ENCODE results near the gene CENPP. TPM values are rescaled to one million over a fixed set of nuclear protein-coding genes. Genes with fewer than 3 reads are reported as not detected.

The CENPP gene
- total RNA-seq, 4 donors from 2014 or later, result 0.98 to 7.9 (median 5.4) TPM

DNA sequence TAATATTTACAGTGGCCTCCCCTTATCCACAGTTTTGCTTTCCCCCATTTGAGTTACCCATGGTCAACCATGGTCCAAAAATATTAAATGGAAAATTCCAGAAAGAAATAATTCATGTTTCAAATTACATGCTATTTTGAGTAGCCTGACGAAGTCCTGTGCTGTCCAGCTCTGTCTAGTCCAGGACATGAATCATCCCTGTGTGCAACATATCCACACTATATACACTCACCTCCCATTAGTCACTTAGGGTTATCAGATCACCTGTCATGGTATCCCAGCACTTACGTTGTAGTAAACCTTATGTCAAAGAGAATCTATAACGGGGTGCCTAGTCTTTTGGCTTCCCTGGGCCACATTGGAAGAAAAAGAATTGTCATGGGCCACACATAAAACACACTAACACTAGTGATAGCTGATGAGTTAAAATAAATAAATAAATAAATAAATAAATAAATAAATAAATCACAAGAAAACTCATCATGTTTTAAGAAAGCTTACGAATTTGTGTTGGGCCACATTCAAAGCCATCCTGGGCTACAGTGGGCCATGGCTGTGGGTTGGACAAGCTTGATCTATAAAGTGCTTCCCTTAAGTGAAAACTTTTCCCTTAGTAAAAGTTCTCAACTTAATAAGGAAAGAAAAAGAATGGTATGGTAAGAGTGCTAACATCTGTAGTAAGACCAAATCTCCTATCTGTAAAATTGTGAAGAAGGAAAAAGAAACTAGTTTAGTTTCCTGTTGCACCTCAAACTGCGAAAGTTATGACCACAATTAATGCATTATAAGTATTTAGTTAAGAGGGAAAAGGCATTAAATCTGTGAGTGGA, 114.4 kb downstream of the CENPP start:
- TF ChIP-seq, protein P1, sequence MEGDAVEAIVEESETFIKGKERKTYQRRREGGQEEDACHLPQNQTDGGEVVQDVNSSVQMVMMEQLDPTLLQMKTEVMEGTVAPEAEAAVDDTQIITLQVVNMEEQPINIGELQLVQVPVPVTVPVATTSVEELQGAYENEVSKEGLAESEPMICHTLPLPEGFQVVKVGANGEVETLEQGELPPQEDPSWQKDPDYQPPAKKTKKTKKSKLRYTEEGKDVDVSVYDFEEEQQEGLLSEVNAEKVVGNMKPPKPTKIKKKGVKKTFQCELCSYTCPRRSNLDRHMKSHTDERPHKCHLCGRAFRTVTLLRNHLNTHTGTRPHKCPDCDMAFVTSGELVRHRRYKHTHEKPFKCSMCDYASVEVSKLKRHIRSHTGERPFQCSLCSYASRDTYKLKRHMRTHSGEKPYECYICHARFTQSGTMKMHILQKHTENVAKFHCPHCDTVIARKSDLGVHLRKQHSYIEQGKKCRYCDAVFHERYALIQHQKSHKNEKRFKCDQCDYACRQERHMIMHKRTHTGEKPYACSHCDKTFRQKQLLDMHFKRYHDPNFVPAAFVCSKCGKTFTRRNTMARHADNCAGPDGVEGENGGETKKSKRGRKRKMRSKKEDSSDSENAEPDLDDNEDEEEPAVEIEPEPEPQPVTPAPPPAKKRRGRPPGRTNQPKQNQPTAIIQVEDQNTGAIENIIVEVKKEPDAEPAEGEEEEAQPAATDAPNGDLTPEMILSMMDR (IDR thresholded peaks at IDR 0.05; ENCODE audit: low read depth), result no peak

DNA sequence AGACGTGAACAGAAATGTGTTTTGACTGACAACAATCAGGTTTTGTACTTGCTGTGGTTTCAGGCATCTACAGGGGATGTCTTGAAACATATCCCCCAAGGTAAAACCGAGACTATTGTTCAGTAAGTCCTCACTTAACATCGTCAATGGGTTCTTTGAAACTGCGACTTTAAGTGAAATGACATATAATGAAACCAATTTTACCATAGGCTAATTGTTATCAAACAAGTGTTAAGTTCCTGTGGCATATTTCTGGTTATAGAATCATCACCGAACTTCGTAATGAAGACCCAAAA, 114.9 kb downstream of the CENPP start:
- TF ChIP-seq, protein P1 (IDR thresholded peaks at IDR 0.05; ENCODE audit: low read depth), result no peak

DNA sequence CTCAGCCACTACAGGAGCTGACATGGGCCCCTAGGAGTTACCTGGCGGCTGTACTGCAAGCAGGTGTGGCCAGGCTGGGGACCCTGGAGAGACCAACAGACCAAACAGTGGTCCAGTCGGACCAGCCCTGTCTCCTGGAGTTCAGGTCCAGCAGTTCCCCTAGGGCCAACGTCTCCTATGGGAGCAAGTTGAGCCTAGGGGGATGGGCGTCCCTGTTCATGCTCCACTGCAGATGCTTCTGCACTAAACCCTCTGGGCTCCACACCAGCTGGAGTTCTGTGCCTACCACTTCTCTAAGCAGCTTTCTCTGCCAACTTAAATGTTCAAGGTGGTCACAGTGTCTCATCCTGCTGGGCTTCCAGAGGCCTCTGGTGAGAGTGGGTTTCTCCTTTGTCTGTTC, 119.1 kb downstream of the CENPP start:
- TF ChIP-seq, protein P1 (IDR thresholded peaks at IDR 0.05; ENCODE audit: low read depth), result no peak

DNA sequence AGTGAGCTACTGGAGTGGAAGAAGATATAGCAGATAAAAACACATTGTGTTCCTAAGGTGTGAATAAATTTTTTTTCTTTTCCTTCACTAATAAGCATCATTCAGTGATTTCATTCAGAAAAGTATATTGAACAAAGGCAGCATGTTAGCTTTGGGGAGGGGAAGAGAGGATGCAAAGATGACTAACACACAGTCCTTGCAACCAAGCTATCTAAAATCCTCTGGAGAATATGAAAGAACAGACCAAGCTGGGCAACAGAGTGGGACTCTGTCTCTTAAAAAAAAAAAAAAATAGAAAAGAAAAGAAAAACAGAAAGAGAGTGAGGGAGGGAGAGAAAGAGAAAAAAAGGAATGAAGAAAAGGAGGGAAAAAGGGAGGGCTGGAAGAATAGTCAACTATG, 120.8 kb downstream of the CENPP start:
- TF ChIP-seq, protein P1 (IDR thresholded peaks at IDR 0.05; ENCODE audit: low read depth), result no peak

DNA sequence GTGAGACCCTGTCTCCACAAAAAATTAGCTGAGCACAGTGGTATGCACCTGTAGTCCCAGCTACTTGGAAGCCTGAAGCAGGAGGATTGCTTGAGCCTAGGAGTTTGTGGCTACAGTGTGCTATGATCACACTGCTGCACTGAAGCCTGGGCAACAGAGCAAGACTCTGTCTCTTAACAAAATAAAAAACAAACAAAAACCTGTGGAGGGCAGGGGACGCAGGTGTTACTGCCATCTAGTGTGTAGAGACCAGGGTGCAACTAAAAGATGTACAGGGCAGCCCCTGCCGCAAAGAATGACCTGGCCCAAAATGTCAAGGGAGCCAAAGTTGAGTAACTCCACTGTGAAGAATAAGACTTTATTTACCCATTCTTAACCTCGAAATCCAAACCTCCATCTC, 129.5 kb downstream of the CENPP start:
- TF ChIP-seq, protein P1 (IDR thresholded peaks at IDR 0.05; ENCODE audit: low read depth), result no peak

DNA sequence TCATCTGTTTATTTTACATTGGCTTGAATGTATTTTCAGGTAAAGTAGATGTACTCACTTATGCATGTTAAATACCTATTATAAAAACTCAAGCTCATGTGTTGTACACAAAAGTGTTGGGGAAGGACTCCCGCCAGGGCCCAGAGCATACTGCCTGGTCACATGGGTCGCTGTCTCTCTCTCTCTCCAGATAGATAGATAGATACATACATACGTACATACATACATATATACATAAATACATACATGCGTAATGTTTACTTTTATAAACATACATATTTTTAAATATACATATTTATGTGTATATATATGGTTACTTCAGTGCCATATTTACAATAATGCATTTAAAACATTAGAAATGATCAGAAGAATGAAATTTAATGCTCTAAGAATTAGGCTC, 131.8 kb downstream of the CENPP start:
- TF ChIP-seq, protein P1 (IDR thresholded peaks at IDR 0.05; ENCODE audit: low read depth), result no peak

DNA sequence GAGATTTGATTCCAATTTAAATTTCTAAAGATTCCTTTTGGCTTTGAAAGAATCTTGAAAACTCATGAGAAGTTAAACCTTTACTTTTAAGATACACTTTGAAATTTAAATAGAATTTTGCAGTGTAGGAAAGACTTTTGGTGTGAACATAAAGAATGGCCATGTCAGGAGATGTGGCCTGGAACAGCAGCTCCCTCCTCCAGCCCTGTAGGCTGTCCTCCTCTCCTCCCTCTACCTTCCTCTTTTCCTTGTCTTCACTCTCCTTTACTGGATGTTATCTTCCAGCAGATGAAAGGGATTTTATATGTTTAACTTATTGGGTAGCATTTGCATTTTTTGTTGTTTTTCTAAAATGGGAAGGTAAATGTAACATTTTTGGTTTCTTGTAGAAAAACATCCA, 137.6 kb downstream of the CENPP start:
- TF ChIP-seq, protein P1 (IDR thresholded peaks at IDR 0.05; ENCODE audit: low read depth), result no peak
